ENCODE results near the gene SH2D2A.

Gene SH2D2A

DNA sequence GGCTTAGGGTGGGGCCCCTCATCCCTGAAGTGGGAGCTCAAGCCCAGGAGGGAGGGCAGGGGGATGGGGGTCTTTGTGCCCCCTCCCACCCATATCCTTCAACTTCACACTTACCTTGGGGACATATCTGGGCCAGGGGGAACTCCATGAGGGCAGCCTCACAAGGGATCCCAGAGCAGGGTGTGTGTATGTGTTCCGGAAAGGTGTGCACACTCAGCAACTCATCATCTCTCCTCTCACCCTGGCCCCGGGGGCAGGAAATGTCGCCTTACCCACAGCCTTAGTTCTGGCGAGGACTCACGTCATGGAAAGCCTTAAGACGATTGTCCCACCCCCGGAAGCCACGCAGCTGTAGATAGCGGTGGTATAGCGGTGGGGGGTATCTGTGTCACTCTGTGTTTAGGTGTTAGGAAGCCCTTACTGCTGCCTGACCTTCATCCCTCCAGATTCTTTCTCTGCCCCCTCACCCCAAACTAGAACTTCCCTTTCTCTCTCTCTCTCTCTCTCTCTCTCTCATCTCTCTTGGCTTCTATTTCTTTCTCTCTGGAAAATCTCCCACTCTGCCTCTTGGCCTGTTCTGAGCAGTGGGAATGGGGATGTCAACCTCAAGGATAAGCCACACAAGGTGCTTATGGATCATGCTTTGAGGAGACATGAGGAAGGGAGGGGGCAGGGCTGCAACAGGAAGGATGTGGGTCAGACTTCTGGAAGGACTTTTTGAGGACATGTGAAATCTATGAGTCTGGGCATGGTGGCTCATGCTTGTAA, at the start of gene SH2D2A:
TSS of gene SH2D2A (minus strand) at position 288 of the 768 bp plus-strand sequence. CDS start at position 148, 140 bp downstream.
- no peak for TF ChIP-seq JUND (IDR thresholded peaks at IDR 0.05; ENCODE audit: low read depth)

DNA sequence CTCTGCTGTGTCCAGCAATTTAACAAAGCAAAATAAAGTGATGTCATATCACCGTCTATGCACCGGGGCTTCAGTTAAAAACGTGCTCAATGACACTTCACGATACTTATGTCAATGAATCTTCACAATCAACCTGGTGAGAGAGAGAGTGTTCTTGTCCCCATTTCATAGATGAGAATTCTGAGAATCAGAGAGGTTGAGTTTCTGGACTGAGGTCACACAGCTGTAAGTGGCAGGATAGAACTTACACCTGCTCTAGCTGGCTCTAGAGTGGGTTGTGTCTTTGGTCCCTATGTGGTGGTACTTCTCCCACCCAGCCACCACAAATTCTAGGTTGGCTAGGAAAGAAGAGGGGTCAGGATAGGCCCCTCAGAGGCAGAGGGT, 49.2 kb upstream of the SH2D2A start:
- TF ChIP-seq JUND (IDR thresholded peaks at IDR 0.05; ENCODE audit: low read depth): no peak
- in situ Hi-C loops (cut with HindIII; ENCODE audit: low pct_unique_long_range_greater_than_20kb, low sequenced_read_pairs): no loop called here
- no peak for DNase-seq (ENCODE audit: low read depth in 1 of 2, low spot score in 1 of 2)

More for the DNA sequence above, at the start of gene SH2D2A:
- no peak for DNase-seq (ENCODE audit: low read depth in 1 of 2, low spot score in 1 of 2)
- in situ Hi-C loops (cut with HindIII; ENCODE audit: low pct_unique_long_range_greater_than_20kb, low sequenced_read_pairs): no loop called here

DNA sequence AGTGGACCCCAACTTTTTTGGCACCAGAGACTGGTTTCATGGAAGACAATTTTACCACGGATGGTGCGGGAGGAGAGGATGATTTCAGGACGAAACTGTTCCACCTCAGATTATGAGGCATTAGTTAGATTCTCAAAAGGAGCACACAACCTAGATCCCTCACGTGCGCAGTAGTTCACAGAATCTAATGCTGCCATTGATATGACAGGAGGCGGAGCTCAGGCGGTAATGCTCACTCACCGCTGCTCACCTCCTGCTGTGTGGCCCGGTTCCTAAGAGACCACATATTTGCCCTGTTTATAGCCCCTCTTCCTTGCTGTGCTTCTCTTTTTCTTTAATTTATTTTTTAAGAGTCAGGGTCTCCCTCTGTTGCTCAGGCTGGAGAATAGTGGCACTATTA, 48.6 kb upstream of the SH2D2A start:
- in situ Hi-C loops (cut with HindIII; ENCODE audit: low pct_unique_long_range_greater_than_20kb, low sequenced_read_pairs): no loop called here
- no peak for DNase-seq (ENCODE audit: low read depth in 1 of 2, low spot score in 1 of 2)
- TF ChIP-seq JUND (IDR thresholded peaks at IDR 0.05; ENCODE audit: low read depth): no peak

DNA sequence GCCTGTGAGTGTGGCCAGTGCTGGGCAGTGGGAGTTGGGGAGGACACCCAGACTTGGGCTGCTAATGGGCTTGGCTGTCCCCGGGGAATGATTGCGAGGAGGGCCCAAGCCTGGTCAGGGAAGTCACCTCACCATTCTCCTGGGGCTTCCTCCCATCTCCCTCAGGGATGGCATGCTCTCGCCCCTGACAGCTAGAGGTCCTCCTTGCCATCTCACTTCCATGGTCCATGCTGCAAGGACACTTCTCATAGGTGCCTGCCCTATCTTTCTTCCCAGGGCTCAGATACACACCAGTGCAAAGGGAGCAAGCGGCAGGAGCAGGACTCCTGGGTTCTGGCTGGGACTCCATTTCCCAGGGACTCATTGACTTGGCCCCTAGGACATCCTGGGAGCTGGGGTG, 48.1 kb upstream of the SH2D2A start:
- no peak for TF ChIP-seq JUND (IDR thresholded peaks at IDR 0.05; ENCODE audit: low read depth)
- peak in 1 of 2 experiments; percentile 29 for DNase-seq (ENCODE audit: low read depth in 1 of 2, low spot score in 1 of 2)
- in situ Hi-C loops (cut with HindIII; ENCODE audit: low pct_unique_long_range_greater_than_20kb, low sequenced_read_pairs): no loop called here

DNA sequence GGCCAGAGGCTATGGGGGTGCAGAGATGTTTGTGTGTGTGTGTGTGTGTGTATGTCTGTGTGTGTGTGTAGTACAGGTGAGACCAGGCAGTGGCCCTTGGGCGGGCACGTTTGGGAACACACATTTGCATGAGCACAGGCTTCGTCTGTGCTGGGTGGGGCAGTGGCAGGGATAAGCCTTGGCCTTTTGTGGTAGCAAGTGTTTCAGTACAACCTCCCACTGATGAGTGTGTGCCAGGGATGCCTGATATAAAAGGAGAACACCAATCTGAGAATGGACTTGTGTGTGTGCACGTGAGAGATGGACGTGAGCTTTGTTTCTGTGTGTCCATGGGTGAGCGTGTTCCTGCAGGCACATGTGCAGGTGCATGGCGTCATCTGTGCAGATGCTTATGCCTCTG, 47.0 kb upstream of the SH2D2A start:
- TF ChIP-seq JUND (IDR thresholded peaks at IDR 0.05; ENCODE audit: low read depth): no peak
- in situ Hi-C loops (cut with HindIII; ENCODE audit: low pct_unique_long_range_greater_than_20kb, low sequenced_read_pairs): no loop called here
- DNase-seq (ENCODE audit: low read depth in 1 of 2, low spot score in 1 of 2): no peak

DNA sequence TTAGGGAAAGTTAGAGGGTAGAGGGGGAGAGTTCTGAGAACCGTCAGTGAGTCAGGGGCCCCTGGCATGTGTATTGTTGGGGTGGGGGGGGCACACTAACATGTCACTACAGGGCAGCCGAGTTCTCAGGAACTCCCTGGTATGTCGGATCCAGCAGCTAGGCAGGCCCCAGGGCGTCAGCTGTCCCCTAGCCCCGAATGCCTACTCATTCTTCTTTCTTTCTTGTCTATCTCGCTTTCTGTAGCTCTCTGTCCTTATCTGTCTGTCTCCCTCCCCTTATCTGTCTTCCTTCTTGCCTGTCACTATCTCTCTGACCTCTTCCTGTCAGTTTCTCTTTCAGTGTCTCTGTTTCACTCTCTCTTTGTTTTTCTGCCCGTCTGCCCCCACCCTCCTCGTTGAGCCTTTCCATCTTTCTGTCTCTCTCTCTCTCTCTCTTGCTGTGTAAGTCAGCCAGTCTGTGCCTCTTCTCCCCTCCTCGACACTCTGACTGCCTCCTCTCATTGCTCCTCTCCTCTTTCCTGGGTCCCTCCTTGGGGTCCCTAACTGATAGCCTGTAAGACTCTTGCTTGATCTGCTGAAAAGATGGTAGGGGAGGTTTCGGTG, 46.5 kb upstream of the SH2D2A start:
- no peak for TF ChIP-seq JUND (IDR thresholded peaks at IDR 0.05; ENCODE audit: low read depth)
- in situ Hi-C loops (cut with HindIII; ENCODE audit: low pct_unique_long_range_greater_than_20kb, low sequenced_read_pairs): no loop called here
- DNase-seq (ENCODE audit: low read depth in 1 of 2, low spot score in 1 of 2): no peak

DNA sequence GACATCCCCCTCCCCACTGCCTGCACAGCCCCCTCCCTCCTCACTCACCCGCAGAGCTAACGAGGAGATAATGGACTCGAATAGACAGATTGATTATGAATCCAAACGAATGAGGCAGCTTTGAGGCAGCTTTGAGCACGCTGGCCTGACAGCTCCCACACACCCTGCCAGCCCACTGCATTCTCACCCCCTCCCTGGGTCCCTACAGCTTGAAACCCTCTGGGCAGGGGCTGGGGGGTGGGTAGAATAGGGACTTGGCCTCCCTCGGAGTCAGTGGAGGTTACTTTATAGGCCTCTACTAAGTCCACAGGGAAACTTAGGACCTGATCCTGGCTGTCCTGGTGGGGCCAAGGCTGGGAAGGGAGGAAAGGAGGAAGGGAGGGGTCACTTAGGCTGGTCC, 45.9 kb upstream of the SH2D2A start:
- no peak for DNase-seq (ENCODE audit: low read depth in 1 of 2, low spot score in 1 of 2)
- in situ Hi-C loops (cut with HindIII; ENCODE audit: low pct_unique_long_range_greater_than_20kb, low sequenced_read_pairs): no loop called here
- TF ChIP-seq JUND (IDR thresholded peaks at IDR 0.05; ENCODE audit: low read depth): no peak

DNA sequence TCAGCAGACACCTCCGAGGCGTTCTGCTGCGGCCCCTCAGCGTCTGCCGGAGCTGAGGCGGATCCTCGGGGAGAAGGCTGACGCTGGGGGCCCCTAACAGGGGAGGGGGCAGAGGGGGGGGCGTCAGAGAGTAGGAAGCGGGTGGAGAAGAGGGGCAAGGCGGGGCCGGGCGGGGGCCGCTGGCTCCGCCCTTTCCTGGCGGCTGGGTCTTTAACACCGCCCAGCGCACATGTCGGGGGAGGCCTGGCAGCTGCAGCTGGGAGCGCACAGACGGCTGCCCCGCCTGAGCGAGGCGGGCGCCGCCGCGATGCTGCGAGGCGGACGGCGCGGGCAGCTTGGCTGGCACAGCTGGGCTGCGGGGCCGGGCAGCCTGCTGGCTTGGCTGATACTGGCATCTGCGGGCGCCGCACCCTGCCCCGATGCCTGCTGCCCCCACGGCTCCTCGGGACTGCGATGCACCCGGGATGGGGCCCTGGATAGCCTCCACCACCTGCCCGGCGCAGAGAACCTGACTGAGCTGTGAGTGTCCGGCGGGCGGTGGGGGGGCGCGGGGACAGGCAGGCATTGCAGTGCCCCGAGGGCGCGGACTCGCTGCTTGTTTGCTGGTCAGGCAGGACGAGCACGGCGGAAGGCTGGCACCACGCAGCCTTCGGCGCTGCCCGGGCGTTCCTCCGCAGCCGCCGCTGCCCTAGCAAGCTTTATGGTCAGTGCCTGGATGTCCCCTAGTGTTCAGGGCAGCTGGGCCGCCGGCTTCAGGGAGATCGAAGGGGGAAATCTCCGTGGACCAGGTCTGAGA, 44.2 kb upstream of the SH2D2A start, which contains the start of gene NTRK1:
TSS of gene NTRK1 (plus strand) at position 238 of the 796 bp plus-strand sequence. CDS start at position 308, 70 bp downstream.
- in situ Hi-C loops (cut with HindIII; ENCODE audit: low pct_unique_long_range_greater_than_20kb, low sequenced_read_pairs): no loop called here
- DNase-seq (ENCODE audit: low read depth in 1 of 2, low spot score in 1 of 2): peak; percentile 41 to 51
- TF ChIP-seq JUND (IDR thresholded peaks at IDR 0.05; ENCODE audit: low read depth): no peak

DNA sequence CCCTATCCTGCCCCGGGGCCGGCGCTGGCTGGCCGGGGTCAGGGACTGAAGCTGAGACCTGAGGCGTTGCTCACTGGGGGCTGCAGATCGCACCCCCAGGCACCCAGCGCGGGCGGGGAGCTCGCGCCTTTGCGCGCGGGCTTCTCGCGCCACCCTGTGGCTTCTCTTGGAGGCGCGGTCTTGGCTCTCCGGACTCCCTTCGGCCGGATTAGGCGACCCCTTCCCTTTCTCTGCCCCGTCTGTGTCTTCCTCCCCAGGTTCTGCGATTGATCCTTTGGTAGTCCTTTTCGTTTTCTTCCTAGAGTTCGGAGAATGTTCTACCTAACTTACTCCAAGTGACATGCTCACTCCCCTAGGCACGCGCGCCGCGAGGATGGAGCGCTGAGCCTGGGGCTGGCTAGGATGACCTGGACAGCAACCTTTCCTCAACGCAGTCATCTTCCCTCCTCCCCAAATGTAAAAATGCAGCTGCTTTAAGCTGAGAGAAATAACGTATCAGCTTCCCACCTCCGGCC, 43.5 kb upstream of the SH2D2A start:
- DNase-seq (ENCODE audit: low read depth in 1 of 2, low spot score in 1 of 2): peak; percentile 59 to 83
- in situ Hi-C loops (cut with HindIII; ENCODE audit: low pct_unique_long_range_greater_than_20kb, low sequenced_read_pairs): no loop called here
- TF ChIP-seq JUND (IDR thresholded peaks at IDR 0.05; ENCODE audit: low read depth): no peak

DNA sequence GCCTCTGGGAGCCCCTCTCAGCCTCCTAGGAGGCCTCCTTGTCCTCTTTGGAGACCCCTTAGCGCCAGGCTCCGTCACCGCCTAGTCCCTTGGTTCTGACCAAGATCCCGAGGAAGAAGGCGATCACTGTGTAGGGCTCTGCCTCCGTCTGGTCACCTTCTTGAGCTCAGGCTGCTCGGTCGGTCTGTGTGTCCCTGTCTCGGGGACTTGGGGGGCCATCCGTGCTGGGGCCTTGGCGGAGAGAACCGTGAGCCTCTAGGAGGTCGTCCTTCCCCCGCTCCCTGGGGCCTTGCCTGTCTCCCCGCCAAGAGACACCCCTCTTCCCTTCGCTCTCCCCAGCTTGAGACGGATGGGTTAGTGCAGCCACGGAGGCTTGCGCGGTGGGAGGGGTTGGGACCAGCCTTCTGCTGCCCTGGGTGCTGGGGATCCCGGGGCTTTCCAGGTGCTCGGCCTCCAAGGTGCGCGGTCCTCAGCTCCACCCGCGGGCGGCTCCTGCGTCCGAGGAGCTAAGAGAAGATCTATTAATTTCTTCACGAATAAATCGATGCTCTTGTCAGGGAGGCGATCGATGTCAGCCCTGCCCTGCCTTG, 43.0 kb upstream of the SH2D2A start:
- TF ChIP-seq JUND (IDR thresholded peaks at IDR 0.05; ENCODE audit: low read depth): no peak
- in situ Hi-C loops (cut with HindIII; ENCODE audit: low pct_unique_long_range_greater_than_20kb, low sequenced_read_pairs): no loop called here
- DNase-seq (ENCODE audit: low read depth in 1 of 2, low spot score in 1 of 2): peak; percentile 26 to 44

DNA sequence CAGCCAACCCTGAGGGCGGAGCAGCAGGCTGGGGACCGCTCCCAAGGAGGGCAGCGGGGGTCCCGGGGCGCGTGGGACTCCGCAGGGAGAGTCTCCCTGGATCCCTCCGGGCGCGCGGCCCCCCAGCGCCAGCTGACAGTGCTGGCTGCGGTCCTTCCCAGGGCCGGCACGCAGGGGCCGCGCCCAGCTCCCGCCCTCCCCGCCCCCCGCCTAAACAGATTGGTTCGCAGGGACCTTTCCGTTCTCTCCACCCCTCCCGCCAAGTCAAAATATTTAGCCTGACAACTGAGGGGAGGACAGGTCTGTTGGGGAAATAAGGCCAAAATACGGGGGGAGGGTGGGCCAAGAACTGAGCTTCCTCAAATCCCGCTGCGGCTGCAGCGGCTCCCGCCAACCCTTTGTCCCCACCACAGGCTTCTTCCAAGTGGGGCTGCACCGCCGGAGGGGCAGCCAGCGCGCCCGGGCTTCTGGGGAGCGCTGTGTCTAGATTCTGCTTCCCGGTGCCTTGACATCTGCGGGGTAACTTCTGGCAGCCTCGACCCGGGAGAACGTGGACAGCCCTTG, 42.4 kb upstream of the SH2D2A start, which contains the start of gene INSRR:
TSS of gene INSRR (minus strand) at position 159 of the 564 bp plus-strand sequence. CDS start 496 bp downstream, outside the sequence.
- in situ Hi-C loops (cut with HindIII; ENCODE audit: low pct_unique_long_range_greater_than_20kb, low sequenced_read_pairs): no loop called here
- DNase-seq (ENCODE audit: low read depth in 1 of 2, low spot score in 1 of 2): no peak
- no peak for TF ChIP-seq JUND (IDR thresholded peaks at IDR 0.05; ENCODE audit: low read depth)

DNA sequence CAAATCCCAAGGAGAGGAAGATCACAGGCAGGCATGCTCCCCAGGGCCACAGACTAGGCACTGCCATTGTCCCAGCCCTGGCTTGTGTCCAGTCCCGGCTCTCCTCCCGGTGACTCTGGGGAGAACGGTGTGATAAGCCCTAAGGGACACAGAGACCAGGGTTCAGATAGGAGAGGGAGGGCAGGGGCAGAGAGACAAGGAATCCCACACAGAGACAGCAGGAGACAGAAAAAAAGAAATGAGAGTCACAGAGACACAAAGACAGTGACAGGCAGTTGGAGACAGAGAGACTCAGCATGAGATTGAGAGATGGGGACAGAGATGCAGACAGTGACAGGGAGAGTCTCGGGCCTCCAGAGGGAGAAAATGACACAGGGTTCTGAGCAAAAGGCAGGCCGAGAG, 41.9 kb upstream of the SH2D2A start:
- TF ChIP-seq JUND (IDR thresholded peaks at IDR 0.05; ENCODE audit: low read depth): no peak
- no peak for DNase-seq (ENCODE audit: low read depth in 1 of 2, low spot score in 1 of 2)
- in situ Hi-C loops (cut with HindIII; ENCODE audit: low pct_unique_long_range_greater_than_20kb, low sequenced_read_pairs): no loop called here

Data from T47D (cell line).